GM18499 (cell line): ENCODE data around the gene PIK3CD.
"Not testable (repeated sequence)": the region's sequence is repeated elsewhere in the genome, so short reads cannot be mapped to it uniquely, and the experiment has no call there.

Experiments used
- ATAC-seq: cut with Tn5 transposase; IDR thresholded peaks from one replicate; pipeline ENCODE4 v1.9.1; 2021; ENCODE audit warnings: moderate number of reproducible peaks; ENCODE audit not compliant: insufficient read depth, unreplicated experiment

PIK3CD gene

GRCh38 chr1:9687120-9687873 lies 35.8 kb downstream of the PIK3CD start:
- ATAC-seq, result no peak

- ATAC-seq, result no peak
These were observed 36.5 kb downstream of the PIK3CD start for GRCh38 chr1:9687874-9688582.

DNA sequence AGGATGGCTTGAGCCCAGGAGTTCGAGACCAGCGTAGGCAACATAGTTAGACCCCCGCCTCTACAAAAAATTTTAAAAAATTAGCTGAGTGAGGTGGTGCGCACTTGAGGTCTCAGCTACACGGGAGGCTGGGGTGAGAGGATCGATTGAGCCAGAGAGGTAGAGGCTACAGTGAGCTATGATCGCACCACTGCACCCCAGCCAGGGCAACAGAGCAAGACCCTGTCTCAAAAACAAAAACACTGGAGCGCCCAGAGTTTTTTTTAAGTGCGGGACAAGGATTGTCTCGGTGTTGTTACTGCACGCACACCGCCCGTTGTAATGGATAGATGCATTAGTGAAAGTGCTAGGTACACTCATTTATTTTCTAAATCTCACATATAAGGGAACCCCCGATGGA lies 37.1 kb downstream of the PIK3CD start:
- ATAC-seq, result no peak

- no peak for ATAC-seq
These were observed 37.6 kb downstream of the PIK3CD start for GRCh38 chr1:9689011-9689706.

DNA sequence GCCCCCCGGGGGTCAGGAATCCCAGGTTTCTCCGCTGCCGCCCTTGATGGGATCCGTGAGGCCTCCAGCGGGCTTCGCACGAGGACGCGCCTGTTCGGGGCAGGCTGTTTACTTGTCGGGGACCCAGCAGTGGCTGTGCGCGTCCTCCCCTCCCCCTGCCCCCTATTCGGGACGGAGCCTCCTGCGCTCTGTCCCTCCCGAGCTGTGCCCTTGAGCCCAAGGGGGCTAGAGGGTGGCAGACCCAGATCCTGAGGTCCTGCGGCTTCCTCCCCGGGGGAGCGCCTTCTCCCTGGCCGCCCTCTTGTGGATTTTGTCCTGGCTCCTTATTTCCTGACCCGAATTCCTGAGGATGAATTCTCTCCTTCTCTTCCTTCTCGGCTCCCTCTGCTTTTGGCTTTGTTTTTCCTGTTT lies 38.4 kb downstream of the PIK3CD start:
- no peak for ATAC-seq

DNA sequence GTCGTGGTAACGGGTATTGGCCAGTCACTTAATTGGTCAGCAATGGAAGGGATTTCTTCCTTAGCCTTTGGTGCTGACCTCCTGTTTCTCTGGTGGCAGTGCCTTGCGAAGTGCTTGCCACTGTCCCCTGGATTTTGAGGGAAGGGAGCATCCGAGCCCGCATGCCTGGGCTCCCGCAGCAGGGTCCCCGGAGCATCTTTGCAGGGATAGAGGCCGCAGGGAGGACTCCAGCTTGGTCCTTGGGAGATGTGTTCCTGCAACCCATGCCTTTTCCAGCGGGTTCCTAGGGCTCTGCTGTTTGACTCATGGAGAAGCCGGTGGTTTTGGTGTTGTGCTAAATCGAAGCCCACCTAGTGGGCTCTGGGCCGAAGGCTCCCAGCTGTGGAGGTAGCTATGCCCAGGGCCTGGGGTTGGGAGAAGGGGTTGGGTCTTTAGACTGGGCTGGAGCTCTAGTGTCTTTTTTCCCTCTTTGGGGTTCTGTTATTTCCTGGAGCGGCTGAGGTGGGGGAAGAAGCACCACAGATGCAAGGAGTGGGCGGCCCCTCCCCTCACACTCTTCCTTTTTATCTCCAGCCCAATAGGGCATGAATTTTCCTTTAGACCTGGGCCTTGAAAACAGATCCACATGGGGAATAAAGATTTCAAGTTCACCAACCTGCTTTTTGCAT lies 39.0 kb downstream of the PIK3CD start:
- ATAC-seq, result no peak

DNA sequence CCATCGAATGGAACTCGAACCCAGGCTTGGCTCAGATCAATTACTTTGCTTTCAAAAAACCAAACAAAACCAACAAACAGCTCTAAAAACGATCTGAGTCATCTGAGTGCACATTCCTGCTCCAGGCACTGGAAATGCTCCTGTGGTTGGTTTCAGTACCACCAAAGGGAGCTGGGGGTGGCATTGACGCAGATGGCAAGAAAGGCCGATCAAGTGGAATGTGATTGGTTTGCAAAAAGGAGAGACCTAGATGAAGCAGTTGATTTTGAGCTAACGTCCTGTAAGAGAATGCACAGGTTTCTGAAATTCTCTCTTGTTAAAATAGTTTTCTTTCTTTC lies 39.5 kb downstream of the PIK3CD start:
- ATAC-seq, result no peak

DNA sequence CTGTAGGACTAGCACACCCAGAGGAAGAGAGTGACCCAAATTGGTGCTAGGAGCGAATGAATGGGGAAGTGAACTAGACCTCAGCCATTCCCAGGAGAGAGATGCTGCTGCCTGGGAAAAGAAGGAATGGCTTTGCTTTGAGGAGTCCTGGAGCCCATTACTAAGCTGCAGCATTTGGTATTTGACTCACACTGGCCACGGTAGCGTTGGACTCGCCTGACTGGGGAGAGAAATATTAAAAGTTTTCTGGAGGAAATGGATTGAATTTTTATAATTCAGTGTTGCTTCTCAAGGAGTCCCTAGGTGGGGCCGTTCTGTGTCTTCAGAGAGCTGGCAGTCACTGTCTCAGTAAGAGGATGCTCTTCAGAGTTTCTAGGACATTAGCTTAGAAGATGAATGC lies 40.2 kb downstream of the PIK3CD start:
- ATAC-seq, result no peak

DNA sequence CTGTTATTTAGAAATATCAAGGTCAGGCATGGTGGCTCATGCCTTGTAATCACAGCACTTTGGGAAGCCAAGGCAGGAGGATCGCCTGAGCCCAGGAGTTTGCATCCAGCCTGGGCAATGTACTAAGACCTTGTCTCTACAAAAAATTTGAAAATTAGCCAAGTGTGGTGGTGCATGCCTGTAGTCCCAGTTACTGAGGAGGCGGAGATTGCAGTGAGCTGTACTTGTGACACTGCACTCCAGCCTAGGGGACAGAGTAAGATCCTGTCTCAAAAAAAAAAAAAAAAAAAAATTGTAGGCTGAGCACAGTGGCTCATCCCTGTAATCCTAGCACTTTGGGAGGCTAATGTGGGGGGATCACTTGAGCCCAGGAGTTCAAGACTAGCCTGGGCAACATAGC lies 45.3 kb downstream of the PIK3CD start:
- no peak for ATAC-seq

DNA sequence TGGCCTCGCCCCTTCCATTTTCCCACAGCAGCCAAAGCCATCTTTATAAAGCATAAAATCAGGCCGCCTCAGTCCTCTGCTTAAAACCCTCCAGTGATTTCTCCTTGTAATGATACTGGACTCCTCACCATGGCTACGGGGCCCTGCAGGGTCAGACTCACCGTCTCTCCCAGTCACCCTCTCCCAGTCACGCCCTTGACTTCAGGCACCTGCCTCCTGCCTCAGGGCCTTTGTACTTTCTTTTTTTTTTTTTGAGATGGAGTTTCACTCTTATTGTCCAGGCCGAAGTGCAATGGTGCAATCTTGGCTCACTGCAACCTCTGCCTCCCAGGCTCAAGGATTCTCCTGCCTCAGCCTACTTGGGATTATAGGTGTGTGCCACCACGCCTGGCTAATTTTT lies 47.8 kb downstream of the PIK3CD start:
- ATAC-seq, result no peak

DNA sequence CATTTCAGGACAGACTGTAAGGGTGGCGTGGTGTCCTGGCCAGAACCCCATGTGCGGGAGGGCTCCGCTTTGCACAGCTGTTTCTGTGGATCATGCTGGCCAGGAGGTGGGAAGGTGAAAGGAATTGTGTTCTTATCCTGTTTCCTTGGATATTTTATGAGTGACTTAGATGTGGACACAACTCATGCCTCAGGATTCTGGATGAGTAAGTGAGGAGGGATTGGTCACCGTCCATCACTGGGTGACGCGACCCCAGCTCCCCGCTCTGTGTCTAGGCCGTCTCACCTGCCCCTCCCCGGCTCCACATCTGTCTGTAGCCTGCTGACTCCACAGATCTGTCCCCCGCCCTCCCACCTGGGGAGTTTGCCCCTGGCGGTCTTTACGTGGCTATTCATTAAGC lies 48.8 kb downstream of the PIK3CD start:
- no peak for ATAC-seq

DNA sequence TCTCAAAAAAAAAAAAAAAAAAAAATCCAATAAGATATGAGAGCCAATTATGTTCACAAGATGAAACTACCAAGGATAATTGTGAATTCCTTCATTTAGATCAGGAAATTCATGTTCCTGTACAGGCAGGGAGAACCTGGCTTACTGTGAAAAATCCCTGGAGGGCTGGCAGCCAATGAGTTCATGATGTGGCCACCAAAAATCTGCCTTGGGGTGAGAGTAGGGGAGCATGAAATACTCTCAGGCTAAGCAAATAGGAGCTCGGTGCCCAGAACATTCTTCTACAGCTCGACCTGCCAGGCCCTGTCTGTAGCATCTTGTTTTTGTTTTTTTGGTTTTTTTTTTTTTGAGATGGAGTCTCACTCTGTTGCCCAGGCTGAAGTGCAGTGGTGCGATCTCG lies 50.1 kb downstream of the PIK3CD start:
- ATAC-seq, result no peak

DNA sequence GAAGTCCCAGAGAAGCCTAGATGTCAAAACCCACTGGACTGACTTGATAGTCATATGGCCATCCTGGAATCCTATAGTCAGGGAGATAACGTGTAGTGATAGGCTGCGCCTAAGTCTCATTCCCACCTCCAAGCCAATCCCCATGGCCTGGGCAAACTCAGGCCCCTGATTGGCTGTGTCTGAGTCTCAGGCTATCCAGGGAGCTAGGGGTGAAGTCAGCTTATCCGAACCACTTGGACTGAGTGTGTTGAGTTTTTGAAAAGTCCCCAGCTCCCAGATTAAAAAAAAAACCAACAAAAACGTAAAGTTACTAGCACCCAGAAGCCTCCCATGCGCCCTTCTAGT lies 51.6 kb downstream of the PIK3CD start:
- ATAC-seq, result no peak

DNA sequence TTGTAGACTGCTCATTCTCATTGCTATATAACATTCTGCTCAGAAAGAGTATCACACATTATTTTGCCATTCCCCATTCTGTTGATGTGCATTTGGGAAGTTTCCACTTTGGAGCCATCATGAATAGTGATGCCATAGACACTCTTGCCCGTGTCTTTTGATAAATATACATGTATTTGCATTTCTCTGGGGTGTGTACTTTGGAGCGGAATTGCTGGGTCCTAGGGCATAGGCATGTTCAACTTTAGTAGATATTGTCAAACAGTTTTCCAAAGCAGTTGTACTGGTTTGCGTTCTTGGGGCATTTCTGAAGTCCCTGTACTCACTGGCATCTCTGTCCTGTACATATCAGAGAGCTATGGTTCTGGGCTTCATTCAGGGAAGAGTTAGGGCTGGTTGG lies 52.1 kb downstream of the PIK3CD start:
- no peak for ATAC-seq

- no peak for ATAC-seq
These were observed 54.0 kb downstream of the PIK3CD start for GRCh38 chr1:9705337-9706093.

DNA sequence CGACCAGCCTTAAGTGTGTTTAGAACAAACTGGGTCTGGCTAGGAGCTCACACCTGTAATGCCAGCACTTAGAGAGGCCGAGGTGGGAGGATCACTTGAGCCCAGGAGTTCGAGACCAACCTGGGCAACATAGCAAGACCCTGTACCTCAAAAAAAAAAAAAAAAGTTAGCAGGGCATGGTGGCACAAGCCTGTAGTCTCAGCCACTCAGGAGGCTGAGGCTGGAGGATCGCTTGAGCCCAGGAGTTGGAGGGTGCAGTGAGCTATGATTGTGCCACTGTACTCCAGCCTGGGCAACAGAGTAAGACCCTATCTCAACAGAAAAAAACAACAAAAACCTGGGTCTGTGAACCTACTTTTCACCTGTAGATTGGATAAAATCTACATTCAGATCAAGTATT lies 54.6 kb downstream of the PIK3CD start:
- no peak for ATAC-seq

DNA sequence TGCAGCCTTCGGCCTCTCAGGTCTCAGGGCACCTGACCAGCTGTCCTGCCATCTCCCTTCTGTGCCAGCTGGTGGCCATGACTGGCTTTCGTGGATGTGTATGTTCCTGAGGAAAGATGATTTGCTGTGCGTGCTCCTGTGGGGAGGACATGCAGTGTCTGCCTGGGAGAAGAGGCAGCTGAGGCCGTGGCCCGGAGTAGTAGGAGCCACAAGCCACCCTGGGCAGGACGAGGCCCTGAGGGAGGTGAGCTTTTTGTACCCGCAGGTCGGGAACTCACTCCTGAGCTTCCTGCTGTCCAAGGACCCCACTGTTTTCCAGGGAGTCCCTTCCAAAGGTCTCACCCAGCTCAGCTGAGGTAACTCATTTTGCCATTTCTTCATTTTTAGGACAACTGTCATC lies 58.5 kb downstream of the PIK3CD start:
- no peak for ATAC-seq

- no peak for ATAC-seq
These were observed 60.0 kb downstream of the PIK3CD start for GRCh38 chr1:9711466-9712020.

- ATAC-seq, result not testable (repeated sequence)
These were observed 61.2 kb downstream of the PIK3CD start for GRCh38 chr1:9712767-9713166.

DNA sequence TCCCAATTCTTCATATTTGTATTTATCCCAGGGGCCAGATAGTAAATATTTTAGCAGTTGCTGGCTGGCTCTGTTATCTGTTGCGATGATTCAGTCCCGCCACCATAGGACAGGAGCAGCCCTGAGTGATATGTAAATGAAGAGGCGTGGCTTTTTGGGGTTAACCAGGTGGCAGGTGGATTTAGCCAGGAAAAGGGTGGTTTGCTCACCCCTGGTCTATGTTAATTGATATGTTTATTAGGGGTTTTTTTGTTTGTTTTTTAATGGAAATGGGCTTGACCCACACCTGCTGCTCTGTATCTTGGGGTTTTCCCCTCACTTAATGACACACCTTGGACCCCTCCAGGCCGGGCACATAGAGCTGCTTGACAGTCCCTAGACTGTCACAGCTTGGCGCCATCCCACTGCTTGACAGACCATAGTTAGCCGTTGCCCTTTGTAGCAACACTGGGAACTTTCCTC lies 62.8 kb downstream of the PIK3CD start:
- ATAC-seq, result no peak
